ENCODE measurements around the gene SEC24D. TPM values are rescaled to one million over a fixed set of nuclear protein-coding genes. Genes with fewer than 3 reads are reported as not detected.

The SEC24D gene
- total RNA-seq, 1 experiment from 2014 or later, result 13.4 TPM

GRCh38 chr4:118711052-118711451 lies 124.9 kb downstream of the SEC24D start:
- ChIA-PET POLR2A (no interaction called here), CTCF (no interaction called here)
- no peaks in the 10 kb centered on the region for H3K27me3 ChIP-seq (ENCODE audit: control insufficient read depth, insufficient read depth, low read length)
- H3K9me3 ChIP-seq (ENCODE audit: control insufficient read depth, insufficient read depth, low read depth, low read length), result no peaks in the 10 kb centered on the region
- DNase-seq (ENCODE audit: low read depth, low spot score) (no peak), ATAC-seq (no peak)
- H3K4me1 ChIP-seq (ENCODE audit: control insufficient read depth, insufficient read depth, low read length), result no peaks in the 10 kb centered on the region
- BruUV-seq (replicated peaks), result no TSS peak
- H3K27ac ChIP-seq (ENCODE audit: low read length), result no peak overlapping the region
- TF ChIP-seq CTCF (IDR thresholded peaks at IDR 0.05) (no peak), TCF7L2 (IDR thresholded peaks at IDR 0.05; ENCODE audit: low read depth, low read length) (no peak), POLR2AphosphoS5 (IDR thresholded peaks at IDR 0.05; ENCODE audit: low read depth, low read length) (no peak), REST (IDR thresholded peaks at IDR 0.05; ENCODE audit: insufficient read depth in 1 of 2, low read depth in 2 of 2, low read length in 1 of 2) (no peak), SIN3A (IDR thresholded peaks at IDR 0.05; ENCODE audit: borderline replicate concordance, insufficient read depth, low read depth, low read length) (no peak)
- H3K4me3 ChIP-seq (ENCODE audit: low read depth in 2 of 2, low read length in 2 of 2), result no peak overlapping the region
- peaks cover 3% of the 10 kb centered on the region; the same call in 1 of the 2 replicates for H3K36me3 ChIP-seq (ENCODE audit: control insufficient read depth, insufficient read depth, low read length)
- in situ Hi-C loops (cut with HindIII; ENCODE audit: low pct_unique_long_range_greater_than_20kb, low sequenced_read_pairs), result no loop called here
- intact Hi-C loops (cut with micrococcal nuclease; ENCODE audit: unreplicated experiment), result no loop called here

GRCh38 chr4:118703118-118703517 lies 132.8 kb downstream of the SEC24D start:
- Histone ChIP-seq H3K27me3 (ENCODE audit: control insufficient read depth, insufficient read depth, low read length) (no peaks in the 10 kb centered on the region), H3K9me3 (ENCODE audit: control insufficient read depth, insufficient read depth, low read depth, low read length) (no peaks in the 10 kb centered on the region), H3K4me1 (ENCODE audit: control insufficient read depth, insufficient read depth, low read length) (no peaks in the 10 kb centered on the region), H3K36me3 (ENCODE audit: control insufficient read depth, insufficient read depth, low read length) (peaks cover 11% of the 10 kb centered on the region), H3K27ac (ENCODE audit: low read length) (no peak overlapping the region), H3K4me3 (ENCODE audit: low read depth in 2 of 2, low read length in 2 of 2) (no peak overlapping the region)
- DNase-seq (ENCODE audit: low read depth, low spot score), result no peak
- CTCF ChIA-PET, result no interaction called here
- BruUV-seq (replicated peaks), result no TSS peak
- POLR2A ChIA-PET, result no interaction called here
- intact Hi-C loops (cut with micrococcal nuclease; ENCODE audit: unreplicated experiment), result no loop called here
- in situ Hi-C loops (cut with HindIII; ENCODE audit: low pct_unique_long_range_greater_than_20kb, low sequenced_read_pairs), result no loop called here
- ATAC-seq, result no peak
- TF ChIP-seq SIN3A (IDR thresholded peaks at IDR 0.05; ENCODE audit: borderline replicate concordance, insufficient read depth, low read depth, low read length) (no peak), CTCF (IDR thresholded peaks at IDR 0.05) (no peak), REST (IDR thresholded peaks at IDR 0.05; ENCODE audit: insufficient read depth in 1 of 2, low read depth in 2 of 2, low read length in 1 of 2) (no peak), POLR2AphosphoS5 (IDR thresholded peaks at IDR 0.05; ENCODE audit: low read depth, low read length) (no peak), TCF7L2 (IDR thresholded peaks at IDR 0.05; ENCODE audit: low read depth, low read length) (no peak)

Measured in Panc1 (cell line).